H1 (cell line): ENCODE results near the gene ENTPD6.

Experiments
- BRCA1 ChIP-seq: IDR thresholded peaks from 2 replicates; pipeline ENCODE4 v1.6.1; 2012; ENCODE audit warnings: low read depth, low read length, improper control_type of control experiment
- CEBPB ChIP-seq: IDR thresholded peaks from 2 replicates; pipeline ENCODE4 v1.6.1; 2012; ENCODE audit warnings: low read depth, low read length
- CHD1 ChIP-seq: IDR thresholded peaks from 2 replicates; pipeline ENCODE4 v1.6.1; 2012; ENCODE audit warnings: low read depth, low read length, improper control_type of control experiment
- EGR1 ChIP-seq: IDR thresholded peaks from 2 replicates; pipeline ENCODE4 v1.6.1; 2011; ENCODE audit warnings: low read depth, low read length, borderline replicate concordance
- EZH2 ChIP-seq: fragments of 200-600 bp; sonication (generic); IDR thresholded peaks from 2 replicates; pipeline ENCODE4 v1.7.1; 2012; ENCODE audit warnings: low read depth, mild to moderate bottlenecking, moderate library complexity, low read length, inconsistent platforms; ENCODE audit not compliant: severe bottlenecking
- GABPA ChIP-seq: IDR thresholded peaks from 2 replicates; pipeline ENCODE4 v1.6.1; 2011; ENCODE audit warnings: mild to moderate bottlenecking, low read length, moderate library complexity, borderline replicate concordance; ENCODE audit not compliant: insufficient read depth
- PHF8 ChIP-seq: fragments of 200-600 bp; sonication (generic); conservative IDR thresholded peaks from 2 replicates; pipeline ENCODE4 v1.7.1; 2012; ENCODE audit warnings: low read depth, mild to moderate bottlenecking, inconsistent platforms, low read length, moderate library complexity
- POLR2A ChIP-seq, 2 experiments: IDR thresholded peaks; 1 replicate in 1 of 2; 2 replicates in 1 of 2; pipeline ENCODE4 v1.6.1; 2011; ENCODE audit warnings: low read depth in 2 of 2, low read length in 2 of 2, mild to moderate bottlenecking in 2 of 2; ENCODE audit errors: control extremely low read depth in 1 of 2
- POLR2AphosphoS5 ChIP-seq: IDR thresholded peaks from 2 replicates; pipeline ENCODE4 v1.6.1; 2011; ENCODE audit warnings: low read depth, low read length
- RAD21 ChIP-seq, 2 experiments: IDR thresholded peaks in 1 of 2; conservative IDR thresholded peaks in 1 of 2; 2 replicates each; pipeline ENCODE4 v1.6.1; 2011; ENCODE audit warnings: low read depth in 2 of 2, low read length in 2 of 2, improper control_type of control experiment in 1 of 2, inconsistent platforms in 1 of 2, mild to moderate bottlenecking in 1 of 2, moderate library complexity in 1 of 2
- SRF ChIP-seq: IDR thresholded peaks from 2 replicates; pipeline ENCODE4 v1.6.1; 2011; ENCODE audit warnings: mild to moderate bottlenecking, low read depth, low read length, moderate library complexity
- TF ChIP-seq, protein P1 (sequence below): IDR thresholded peaks from 2 replicates; pipeline ENCODE4 v1.6.1; 2011; ENCODE audit warnings: low read length, improper control_type of control experiment
- TF ChIP-seq, protein P2 (sequence below), 3 experiments: IDR thresholded peaks; 1 replicate in 2 of 3; 2 replicates in 1 of 3; pipeline versions ENCODE4 v1.5.1 to v1.6.1; 2011; ENCODE audit warnings: low read length in 3 of 3, mild to moderate bottlenecking in 3 of 3, inconsistent platforms in 2 of 3, low read depth in 1 of 3, moderate library complexity in 1 of 3; ENCODE audit not compliant: insufficient read depth in 1 of 3; ENCODE audit errors: control extremely low read depth in 1 of 3
- TF ChIP-seq, protein P3 (sequence below): IDR thresholded peaks from 2 replicates; pipeline ENCODE4 v1.6.1; 2012; ENCODE audit warnings: inconsistent platforms

DNA sequence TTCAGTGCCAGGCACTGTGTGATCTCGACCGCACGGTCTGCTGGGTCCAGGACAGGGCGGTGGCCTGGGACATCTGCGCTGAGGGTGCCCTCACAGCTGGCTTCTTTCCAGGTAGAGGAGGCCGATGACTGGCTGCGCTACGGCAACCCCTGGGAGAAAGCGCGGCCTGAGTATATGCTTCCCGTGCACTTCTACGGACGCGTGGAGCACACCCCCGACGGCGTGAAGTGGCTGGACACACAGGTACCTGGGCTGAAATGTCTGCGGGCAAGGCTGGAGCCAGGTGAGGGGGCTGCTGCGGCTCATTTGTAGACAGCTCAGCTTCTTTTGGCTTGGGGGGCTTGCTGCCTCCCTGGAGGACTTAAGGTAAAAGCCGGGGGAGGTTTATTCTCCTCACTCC lies 79.0 kb downstream of the ENTPD6 start:
- TF ChIP-seq CHD1 (no peak), EZH2 (no peak), POLR2AphosphoS5 (no peak), SRF (no peak), POLR2A (IDR thresholded peaks at IDR 0.05; ENCODE audit: control extremely low read depth in 1 of 2, low read depth in 2 of 2, low read length in 2 of 2) (no peak), RAD21 (IDR thresholded peaks at IDR 0.05 in 1 of 2, conservative IDR thresholded peaks at IDR 0.05 in 1 of 2; ENCODE audit: low read depth in 2 of 2, low read length in 2 of 2) (no peak), GABPA (no peak), EGR1 (no peak), PHF8 (no peak), BRCA1 (no peak), CEBPB (no peak)
- TF ChIP-seq, protein P1, sequence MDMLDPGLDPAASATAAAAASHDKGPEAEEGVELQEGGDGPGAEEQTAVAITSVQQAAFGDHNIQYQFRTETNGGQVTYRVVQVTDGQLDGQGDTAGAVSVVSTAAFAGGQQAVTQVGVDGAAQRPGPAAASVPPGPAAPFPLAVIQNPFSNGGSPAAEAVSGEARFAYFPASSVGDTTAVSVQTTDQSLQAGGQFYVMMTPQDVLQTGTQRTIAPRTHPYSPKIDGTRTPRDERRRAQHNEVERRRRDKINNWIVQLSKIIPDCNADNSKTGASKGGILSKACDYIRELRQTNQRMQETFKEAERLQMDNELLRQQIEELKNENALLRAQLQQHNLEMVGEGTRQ, result no peak
- TF ChIP-seq, protein P2, sequence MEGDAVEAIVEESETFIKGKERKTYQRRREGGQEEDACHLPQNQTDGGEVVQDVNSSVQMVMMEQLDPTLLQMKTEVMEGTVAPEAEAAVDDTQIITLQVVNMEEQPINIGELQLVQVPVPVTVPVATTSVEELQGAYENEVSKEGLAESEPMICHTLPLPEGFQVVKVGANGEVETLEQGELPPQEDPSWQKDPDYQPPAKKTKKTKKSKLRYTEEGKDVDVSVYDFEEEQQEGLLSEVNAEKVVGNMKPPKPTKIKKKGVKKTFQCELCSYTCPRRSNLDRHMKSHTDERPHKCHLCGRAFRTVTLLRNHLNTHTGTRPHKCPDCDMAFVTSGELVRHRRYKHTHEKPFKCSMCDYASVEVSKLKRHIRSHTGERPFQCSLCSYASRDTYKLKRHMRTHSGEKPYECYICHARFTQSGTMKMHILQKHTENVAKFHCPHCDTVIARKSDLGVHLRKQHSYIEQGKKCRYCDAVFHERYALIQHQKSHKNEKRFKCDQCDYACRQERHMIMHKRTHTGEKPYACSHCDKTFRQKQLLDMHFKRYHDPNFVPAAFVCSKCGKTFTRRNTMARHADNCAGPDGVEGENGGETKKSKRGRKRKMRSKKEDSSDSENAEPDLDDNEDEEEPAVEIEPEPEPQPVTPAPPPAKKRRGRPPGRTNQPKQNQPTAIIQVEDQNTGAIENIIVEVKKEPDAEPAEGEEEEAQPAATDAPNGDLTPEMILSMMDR (IDR thresholded peaks at IDR 0.05; ENCODE audit: control extremely low read depth in 1 of 3, insufficient read depth in 1 of 3, low read depth in 1 of 3, low read length in 3 of 3), result no peak
- TF ChIP-seq, protein P3, sequence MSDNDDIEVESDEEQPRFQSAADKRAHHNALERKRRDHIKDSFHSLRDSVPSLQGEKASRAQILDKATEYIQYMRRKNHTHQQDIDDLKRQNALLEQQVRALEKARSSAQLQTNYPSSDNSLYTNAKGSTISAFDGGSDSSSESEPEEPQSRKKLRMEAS, result no peak
